PC-9 (cell line): ENCODE results near the gene KRTAP4-9. TPM values are rescaled to one million over a fixed set of nuclear protein-coding genes. Genes with fewer than 3 reads are reported as not detected.
"Not testable (repeated sequence)": the region's sequence is repeated elsewhere in the genome, so short reads cannot be mapped to it uniquely, and the experiment has no call there.

ENCODE experiments used
- BruUV-seq: library from RNA; stranded (reverse); fragments of 400-500 nt; replicated peaks from 2 replicates; lab custom pipeline; 2021; lab: Mats Ljungman, UMichigan
- CTCF ChIA-PET: fragments of 300-600 bp; sonication (Branson Sonifier 250); formaldehyde crosslinking; loops from one replicate; lab custom pipeline; 2022; ENCODE audit warnings: antibody characterized with exemption; lab: Charles Lee
- POLR2A ChIA-PET: fragments of 300-600 bp; sonication (Branson Sonifier 250); formaldehyde crosslinking; loops from one replicate; lab custom pipeline; 2022; ENCODE audit warnings: antibody characterized with exemption; ENCODE audit not compliant: unreplicated experiment; lab: Charles Lee
- DNase-seq, 2 experiments: peaks; one replicate each; pipeline versions ENCODE4 v3.0.0 to v3.0.0-alpha.2; 2015 to 2022; ENCODE audit warnings: mixed read lengths in 1 of 2
- H2AFZ ChIP-seq: fragments of 200-600 bp; sonication (generic); 2 replicates; pipeline ENCODE4 v1.8.1; 2017; ENCODE audit warnings: antibody characterized with exemption
- H3F3A ChIP-seq: fragments of 200-600 bp; sonication (generic); 2 replicates; pipeline ENCODE4 v1.8.1; 2017; ENCODE audit warnings: antibody characterized with exemption, mild to moderate bottlenecking, low read depth; ENCODE audit not compliant: insufficient read depth
- H3K27ac ChIP-seq: fragments of 200-600 bp; sonication (generic); 2 replicates; pipeline ENCODE4 v1.6.1; 2016; ENCODE audit warnings: mixed run types
- H3K27me3 ChIP-seq: fragments of 200-600 bp; sonication (generic); 2 replicates; pipeline ENCODE4 v1.6.1; 2016; ENCODE audit warnings: low read depth, mixed run types; ENCODE audit not compliant: insufficient read depth
- H3K36me3 ChIP-seq: fragments of 200-600 bp; sonication (generic); 2 replicates; pipeline ENCODE4 v1.6.1; 2016; ENCODE audit warnings: low read depth, mixed run types
- H3K4me1 ChIP-seq: fragments of 200-600 bp; sonication (generic); replicated peaks from 2 replicates; pipeline ENCODE4 v1.6.1; 2016; ENCODE audit warnings: mixed run types; ENCODE audit not compliant: insufficient read depth
- H3K4me2 ChIP-seq: fragments of 200-600 bp; sonication (generic); 2 replicates; pipeline ENCODE4 v1.6.1; 2017; ENCODE audit warnings: mixed run types
- H3K4me3 ChIP-seq: fragments of 200-600 bp; sonication (generic); 2 replicates; pipeline ENCODE4 v1.6.1; 2016; ENCODE audit warnings: mixed run types
- H3K79me2 ChIP-seq: fragments of 200-600 bp; sonication (generic); 2 replicates; pipeline ENCODE4 v1.6.1; 2017; ENCODE audit warnings: low read depth, mixed run types
- H3K9me2 ChIP-seq: fragments of 200-600 bp; sonication (generic); 2 replicates; pipeline ENCODE4 v1.8.1; 2017; ENCODE audit warnings: mild to moderate bottlenecking; ENCODE audit not compliant: insufficient read depth
- H3K9me3 ChIP-seq: fragments of 200-600 bp; sonication (generic); 2 replicates; pipeline ENCODE4 v1.8.1; 2016; ENCODE audit warnings: low read depth; ENCODE audit not compliant: insufficient read depth
- H4K20me1 ChIP-seq: fragments of 200-600 bp; sonication (generic); 2 replicates; pipeline ENCODE4 v1.8.1; 2017; ENCODE audit not compliant: insufficient read depth
- CTCF ChIP-seq: fragments of 200-600 bp; sonication (generic); conservative IDR thresholded peaks from 2 replicates; pipeline ENCODE4 v1.6.1; 2017; ENCODE audit warnings: mixed run types, antibody characterized with exemption, mild to moderate bottlenecking, moderate library complexity
- EZH2 ChIP-seq: fragments of 200-600 bp; sonication (generic); IDR thresholded peaks from 2 replicates; pipeline ENCODE4 v1.8.0; 2017; ENCODE audit warnings: antibody characterized with exemption, low read depth
- intact Hi-C: fragments of 100-400 bp; cut with micrococcal nuclease; formaldehyde crosslinking; loops from one replicate; pipeline ENCODE4 v1.10.0; 2022; ENCODE audit not compliant: unreplicated experiment
- total RNA-seq: library from RNA; stranded (reverse); gene quantifications from 2 replicates; pipeline ENCODE4 v1.2.3, GENCODE V29; 2021

Gene KRTAP4-9
- total RNA-seq, 1 experiment from 2014 or later, result not detected

- H3K79me2 ChIP-seq, H3K27ac ChIP-seq, POLR2A ChIA-PET, H3K4me3 ChIP-seq, intact Hi-C loops, H3K4me2 ChIP-seq, CTCF ChIA-PET, H3K9me2 ChIP-seq, H4K20me1 ChIP-seq, DNase-seq, H3F3A ChIP-seq, BruUV-seq, H3K36me3 ChIP-seq, H3K27me3 ChIP-seq, H3K9me3 ChIP-seq, H2AFZ ChIP-seq: not testable (repeated sequence)
- peaks cover 16% of the 10 kb centered on the region for H3K4me1 ChIP-seq
Observed at GRCh38 chr17:41088760-41089352, 16.3 kb upstream of the KRTAP4-9 start.

DNA sequence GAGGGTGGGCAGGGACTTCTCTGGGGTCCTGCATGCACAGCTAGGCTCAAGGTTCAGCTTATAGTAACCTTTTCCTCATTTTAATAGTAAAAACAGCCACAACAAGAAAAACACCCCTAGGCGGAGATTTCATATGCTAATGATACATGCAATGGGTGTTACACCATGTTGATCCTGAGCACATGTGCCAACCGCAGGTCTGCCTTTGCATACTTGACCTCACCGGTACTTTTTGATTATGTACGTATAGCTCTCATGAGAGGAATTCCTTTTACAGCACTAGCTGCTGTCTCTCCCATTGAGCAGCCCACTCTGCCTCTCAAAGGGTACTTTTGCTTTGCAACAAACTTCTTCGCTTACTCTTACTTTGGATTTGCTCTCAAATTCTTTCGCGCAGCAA, 9.1 kb upstream of the KRTAP4-9 start:
- intact Hi-C loops, result no loop called here

GRCh38 chr17:41098042-41098441, 7.1 kb upstream of the KRTAP4-9 start, which contains the start of gene KRTAP4-8:
KRTAP4-8 (minus strand) TSS chr17:41098142; CDS start chr17:41098084, 58 bp downstream.
- Histone ChIP-seq H3K9me2 (no peaks in the 10 kb centered on the region), H3K79me2 (no peaks in the 10 kb centered on the region), H3K4me3 (no peak within 1 kb of the TSS), H3K27ac (peak within 1 kb of the TSS; percentile 58), H3K36me3 (no peaks in the 10 kb centered on the region), H3K9me3 (no peaks in the 10 kb centered on the region; the same call in 1 of the 2 replicates), H4K20me1 (no peaks in the 10 kb centered on the region), H3K4me1 (peaks cover 29% of the 10 kb centered on the region), H3K4me2 (peak within 1 kb of the TSS; percentile 37; the same call in 1 of the 2 replicates), H3K27me3 (no peaks in the 10 kb centered on the region), H2AFZ (no peak within 1 kb of the TSS), H3F3A (peaks cover 7% of the 10 kb centered on the region; the same call in 1 of the 2 replicates)
- DNase-seq, result no peak
- no TSS peak for BruUV-seq
- TF ChIP-seq CTCF (no peak), EZH2 (no peak)
- CTCF ChIA-PET, result no interaction called here
- POLR2A ChIA-PET, result no interaction called here
- intact Hi-C loops, result no loop called here

More for the DNA sequence above, 9.1 kb upstream of the KRTAP4-9 start:
- Histone ChIP-seq H3K27me3 (no peaks in the 10 kb centered on the region), H3K4me3 (no peak overlapping the region), H3K27ac (no peak overlapping the region), H3K4me2 (no peak overlapping the region), H3K9me2 (no peaks in the 10 kb centered on the region), H3F3A (peaks cover 7% of the 10 kb centered on the region; the same call in 1 of the 2 replicates), H3K4me1 (peaks cover 29% of the 10 kb centered on the region), H3K9me3 (no peaks in the 10 kb centered on the region; the same call in 1 of the 2 replicates), H2AFZ (no peak overlapping the region), H4K20me1 (no peaks in the 10 kb centered on the region), H3K36me3 (no peaks in the 10 kb centered on the region), H3K79me2 (no peaks in the 10 kb centered on the region)
- ChIA-PET POLR2A (no interaction called here), CTCF (no interaction called here)
- no TSS peak for BruUV-seq
- DNase-seq, result no peak
- TF ChIP-seq CTCF, result no peak
- no peak for TF ChIP-seq EZH2
